ENCODE measurements around the gene SPATC1L.

SPATC1L gene

DNA sequence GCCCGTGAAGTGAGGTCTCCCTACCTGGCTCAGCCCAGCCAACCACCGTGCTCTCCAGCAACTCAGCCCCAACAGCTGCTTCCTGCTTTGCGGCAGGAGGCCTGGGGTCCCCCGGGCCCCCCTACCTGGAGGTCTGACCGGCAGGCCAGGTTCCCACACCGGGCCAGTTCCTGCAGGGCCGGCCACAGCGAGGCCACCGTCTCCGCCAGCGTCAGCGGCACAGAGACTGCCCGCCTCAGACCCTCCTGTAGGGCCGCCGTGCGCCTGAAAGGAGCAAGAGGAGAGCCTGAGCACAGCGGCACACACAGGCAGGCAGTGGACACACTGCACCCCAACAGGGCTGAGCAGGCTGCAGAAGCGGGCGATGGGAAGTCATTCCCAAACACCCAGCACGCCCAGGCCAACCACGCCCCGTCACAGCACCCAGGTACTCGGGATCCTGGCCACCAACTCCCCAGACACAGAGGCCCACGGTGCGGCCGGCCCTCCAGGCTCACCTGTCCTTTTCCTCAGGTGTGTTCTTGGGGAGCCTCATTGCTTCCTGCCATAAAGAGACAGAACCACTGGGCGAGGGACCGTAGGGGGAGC lies 45.8 kb downstream of the SPATC1L start:
- Mint-ChIP-seq H3K9me3 (no peaks in the 10 kb centered on the region), H3K27me3 (peaks cover 18% of the 10 kb centered on the region), H3K4me3 (no peak overlapping the region), H3K4me1 (peaks cover under 1% of the 10 kb centered on the region), H3K27ac (ENCODE audit: low read depth) (no peak overlapping the region), H3K36me3 (ENCODE audit: insufficient read depth) (peaks cover 4% of the 10 kb centered on the region)
- DNase-seq (ENCODE audit: low spot score in 2 of 2) (no peak), ATAC-seq (replicated peaks; ENCODE audit: extremely low read depth, poor library complexity, severe bottlenecking) (no peak)

DNA sequence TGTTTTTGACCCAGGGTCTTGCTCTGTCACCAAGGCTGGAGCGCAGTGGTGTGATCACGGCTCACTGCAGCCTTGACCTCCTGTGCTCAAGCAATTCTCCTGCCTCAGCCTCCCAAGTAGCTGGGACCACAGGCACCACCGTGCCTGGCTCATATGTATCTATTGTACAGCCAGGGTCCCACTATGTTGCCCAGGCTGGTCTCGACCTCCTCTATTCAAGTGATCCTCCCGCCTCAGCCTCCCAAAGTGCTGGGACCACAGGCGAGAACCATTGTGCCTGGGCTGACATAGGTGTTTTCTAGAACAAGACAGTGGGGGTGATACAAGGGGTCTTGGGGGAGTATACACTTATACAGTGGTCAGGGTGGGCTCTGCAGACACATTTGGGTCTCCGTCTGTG lies 46.4 kb downstream of the SPATC1L start:
- DNase-seq (ENCODE audit: low spot score in 2 of 2) (no peak), ATAC-seq (replicated peaks; ENCODE audit: extremely low read depth, poor library complexity, severe bottlenecking) (no peak)
- Mint-ChIP-seq H3K36me3 (ENCODE audit: insufficient read depth) (peaks cover 4% of the 10 kb centered on the region), H3K9me3 (no peaks in the 10 kb centered on the region), H3K4me3 (no peak overlapping the region), H3K27me3 (peaks cover 18% of the 10 kb centered on the region), H3K27ac (ENCODE audit: low read depth) (no peak overlapping the region), H3K4me1 (no peaks in the 10 kb centered on the region)

DNA sequence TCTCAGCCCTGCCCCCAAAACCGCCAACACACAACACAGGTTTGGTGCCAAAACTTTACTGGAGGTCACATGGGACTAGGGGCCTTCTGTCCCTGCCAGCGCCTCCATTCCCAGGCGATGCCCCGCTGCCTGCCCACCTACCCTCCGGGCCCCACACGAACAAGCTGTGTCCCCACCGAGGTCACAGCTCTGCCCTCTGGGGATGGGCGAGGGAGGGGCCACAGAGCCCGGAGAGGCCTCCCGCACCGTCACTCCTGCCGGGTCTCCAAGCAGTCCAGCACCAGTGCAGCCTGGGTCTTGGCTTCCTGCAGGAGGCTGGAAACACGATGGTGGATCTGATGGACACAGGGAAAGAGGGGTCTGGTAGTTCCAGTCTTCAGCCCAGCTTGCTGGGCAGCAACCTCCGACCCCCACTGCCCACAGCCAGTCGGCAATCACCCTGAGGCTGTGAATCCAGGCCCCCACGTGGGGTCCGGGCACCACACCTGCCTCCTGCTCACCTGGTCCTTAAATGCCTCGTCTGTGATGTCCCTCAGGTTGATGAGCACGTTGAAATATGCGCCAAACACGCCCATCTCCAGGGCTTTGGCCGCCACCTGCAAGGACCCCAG lies 47.4 kb downstream of the SPATC1L start:
- Mint-ChIP-seq H3K27ac (ENCODE audit: low read depth) (no peak overlapping the region), H3K4me3 (no peak overlapping the region), H3K36me3 (ENCODE audit: insufficient read depth) (peaks cover 5% of the 10 kb centered on the region), H3K4me1 (no peaks in the 10 kb centered on the region), H3K27me3 (peaks cover 18% of the 10 kb centered on the region), H3K9me3 (no peaks in the 10 kb centered on the region)
- DNase-seq (ENCODE audit: low spot score in 2 of 2) (no peak), ATAC-seq (replicated peaks; ENCODE audit: extremely low read depth, poor library complexity, severe bottlenecking) (no peak)

DNA sequence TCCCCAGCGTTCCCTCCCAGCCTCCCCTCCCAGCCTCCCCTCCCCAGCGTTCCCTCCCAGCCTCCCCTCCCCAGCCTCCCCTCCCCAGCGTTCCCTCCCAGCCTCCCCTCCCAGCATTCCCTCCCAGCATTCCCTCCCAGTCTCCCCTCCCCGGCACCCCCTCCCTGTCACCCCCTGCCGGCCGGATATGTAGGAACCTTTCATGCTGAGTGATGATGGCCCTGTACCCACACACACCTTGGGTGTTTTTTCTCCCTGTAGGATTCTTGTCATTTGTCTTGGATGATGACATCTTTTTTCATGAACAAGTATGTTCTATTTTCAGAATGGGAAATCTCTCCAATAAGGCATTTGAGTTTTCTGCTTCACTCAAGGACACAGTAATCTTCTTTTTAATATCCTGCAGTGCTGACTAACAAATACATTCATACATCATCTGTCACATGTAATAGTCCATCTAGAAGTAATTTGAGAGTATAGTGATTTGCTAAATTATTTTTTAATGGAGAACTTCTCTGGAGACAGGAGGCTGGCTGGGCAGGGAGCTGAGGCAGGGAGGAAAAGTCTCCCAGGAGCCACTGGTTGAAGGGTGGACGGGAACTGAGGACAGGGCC lies 48.4 kb downstream of the SPATC1L start:
- no peak for DNase-seq (ENCODE audit: low spot score in 2 of 2)
- no peaks in the 10 kb centered on the region for H3K4me1 Mint-ChIP-seq
- no peak for ATAC-seq (replicated peaks; ENCODE audit: extremely low read depth, poor library complexity, severe bottlenecking)
- H3K4me3 Mint-ChIP-seq = no peak overlapping the region
- peaks cover 18% of the 10 kb centered on the region for H3K27me3 Mint-ChIP-seq
- no peaks in the 10 kb centered on the region for H3K9me3 Mint-ChIP-seq
- H3K36me3 Mint-ChIP-seq (ENCODE audit: insufficient read depth) = peaks cover 9% of the 10 kb centered on the region
- H3K27ac Mint-ChIP-seq (ENCODE audit: low read depth) = no peak overlapping the region

DNA sequence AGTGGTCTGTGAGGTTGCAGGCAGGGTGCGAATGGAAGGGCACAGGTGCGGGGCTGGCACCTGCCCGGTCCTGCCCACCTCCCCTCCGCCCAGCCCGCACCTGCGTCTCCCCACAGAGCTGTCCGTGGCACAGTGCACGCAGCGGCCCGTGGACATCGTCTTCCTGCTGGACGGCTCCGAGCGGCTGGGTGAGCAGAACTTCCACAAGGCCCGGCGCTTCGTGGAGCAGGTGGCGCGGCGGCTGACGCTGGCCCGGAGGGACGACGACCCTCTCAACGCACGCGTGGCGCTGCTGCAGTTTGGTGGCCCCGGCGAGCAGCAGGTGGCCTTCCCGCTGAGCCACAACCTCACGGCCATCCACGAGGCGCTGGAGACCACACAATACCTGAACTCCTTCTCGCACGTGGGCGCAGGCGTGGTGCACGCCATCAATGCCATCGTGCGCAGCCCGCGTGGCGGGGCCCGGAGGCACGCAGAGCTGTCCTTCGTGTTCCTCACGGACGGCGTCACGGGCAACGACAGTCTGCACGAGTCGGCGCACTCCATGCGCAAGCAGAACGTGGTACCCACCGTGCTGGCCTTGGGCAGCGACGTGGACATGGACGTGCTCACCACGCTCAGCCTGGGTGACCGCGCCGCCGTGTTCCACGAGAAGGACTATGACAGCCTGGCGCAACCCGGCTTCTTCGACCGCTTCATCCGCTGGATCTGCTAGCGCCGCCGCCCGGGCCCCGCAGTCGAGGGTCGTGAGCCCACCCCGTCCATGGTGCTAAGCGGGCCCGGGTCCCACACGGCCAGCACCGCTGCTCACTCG lies 52.2 kb downstream of the SPATC1L start:
- Mint-ChIP-seq H3K36me3 (ENCODE audit: insufficient read depth) (peaks cover 22% of the 10 kb centered on the region), H3K4me3 (no peak overlapping the region), H3K27me3 (no peaks in the 10 kb centered on the region), H3K4me1 (no peaks in the 10 kb centered on the region), H3K27ac (ENCODE audit: low read depth) (no peak overlapping the region), H3K9me3 (no peaks in the 10 kb centered on the region)
- ATAC-seq (replicated peaks; ENCODE audit: extremely low read depth, poor library complexity, severe bottlenecking) (no peak), DNase-seq (ENCODE audit: low spot score in 2 of 2) (no peak)

DNA sequence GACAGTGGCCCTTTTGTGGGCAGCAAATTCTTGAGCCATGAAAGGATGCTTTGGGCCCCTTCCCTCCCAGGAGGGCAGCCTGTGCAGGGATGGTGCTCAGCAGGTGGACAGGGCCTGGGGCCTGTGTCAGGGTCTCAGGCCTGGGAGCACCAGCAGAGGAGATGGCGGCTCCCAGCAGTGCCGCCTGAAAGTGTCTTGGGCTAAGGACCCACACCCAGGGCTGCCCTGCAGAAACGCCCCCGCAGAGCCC lies 52.7 kb downstream of the SPATC1L start:
- Mint-ChIP-seq H3K27me3 (no peaks in the 10 kb centered on the region), H3K4me3 (no peak overlapping the region), H3K4me1 (no peaks in the 10 kb centered on the region), H3K36me3 (ENCODE audit: insufficient read depth) (peaks cover 22% of the 10 kb centered on the region), H3K27ac (ENCODE audit: low read depth) (no peak overlapping the region), H3K9me3 (no peaks in the 10 kb centered on the region)
- ATAC-seq (replicated peaks; ENCODE audit: extremely low read depth, poor library complexity, severe bottlenecking) (no peak), DNase-seq (ENCODE audit: low spot score in 2 of 2) (no peak)

DNA sequence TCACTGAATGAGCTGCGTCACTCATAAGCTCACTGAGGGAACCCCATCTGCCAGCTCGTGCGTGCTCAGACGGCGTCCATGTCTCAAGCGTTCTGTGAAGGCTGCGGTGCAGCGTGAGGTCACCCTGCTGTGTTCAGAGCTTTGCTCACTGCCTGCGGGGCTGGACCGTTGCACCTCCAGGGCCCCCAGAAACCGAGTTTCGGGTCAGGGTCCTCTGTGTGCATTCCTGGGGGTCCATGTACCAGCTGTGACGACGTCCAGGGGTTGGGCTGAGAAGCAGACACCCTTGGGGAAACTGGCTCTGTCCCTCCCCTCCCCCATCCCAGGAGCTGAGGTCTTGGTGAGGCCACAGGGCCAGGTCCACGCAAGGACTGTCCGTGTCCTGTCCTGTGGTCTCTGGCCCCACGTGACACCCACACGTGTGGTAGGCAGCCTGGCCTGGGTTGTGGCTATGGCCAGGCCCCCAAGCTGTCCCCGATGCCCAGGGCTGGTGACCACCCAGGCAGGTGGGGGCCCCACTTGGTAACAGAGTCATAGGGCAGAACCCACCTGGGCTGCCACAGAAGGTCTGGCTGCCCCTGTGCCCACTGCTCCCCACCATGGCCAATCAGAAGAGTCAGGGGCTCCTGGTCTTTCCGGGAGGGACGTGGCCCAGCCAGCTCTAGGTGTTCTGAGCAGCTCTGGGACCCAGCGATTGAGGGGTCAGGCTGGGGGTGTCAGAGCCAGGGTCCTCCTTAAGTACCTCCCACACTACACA lies 53.2 kb downstream of the SPATC1L start:
- no peak overlapping the region for H3K4me3 Mint-ChIP-seq
- H3K27ac Mint-ChIP-seq (ENCODE audit: low read depth) = no peak overlapping the region
- H3K36me3 Mint-ChIP-seq (ENCODE audit: insufficient read depth) = peaks cover 21% of the 10 kb centered on the region
- no peaks in the 10 kb centered on the region for H3K27me3 Mint-ChIP-seq
- no peak for ATAC-seq (replicated peaks; ENCODE audit: extremely low read depth, poor library complexity, severe bottlenecking)
- DNase-seq (ENCODE audit: low spot score in 2 of 2) = no peak
- H3K9me3 Mint-ChIP-seq = no peaks in the 10 kb centered on the region
- H3K4me1 Mint-ChIP-seq = no peaks in the 10 kb centered on the region

DNA sequence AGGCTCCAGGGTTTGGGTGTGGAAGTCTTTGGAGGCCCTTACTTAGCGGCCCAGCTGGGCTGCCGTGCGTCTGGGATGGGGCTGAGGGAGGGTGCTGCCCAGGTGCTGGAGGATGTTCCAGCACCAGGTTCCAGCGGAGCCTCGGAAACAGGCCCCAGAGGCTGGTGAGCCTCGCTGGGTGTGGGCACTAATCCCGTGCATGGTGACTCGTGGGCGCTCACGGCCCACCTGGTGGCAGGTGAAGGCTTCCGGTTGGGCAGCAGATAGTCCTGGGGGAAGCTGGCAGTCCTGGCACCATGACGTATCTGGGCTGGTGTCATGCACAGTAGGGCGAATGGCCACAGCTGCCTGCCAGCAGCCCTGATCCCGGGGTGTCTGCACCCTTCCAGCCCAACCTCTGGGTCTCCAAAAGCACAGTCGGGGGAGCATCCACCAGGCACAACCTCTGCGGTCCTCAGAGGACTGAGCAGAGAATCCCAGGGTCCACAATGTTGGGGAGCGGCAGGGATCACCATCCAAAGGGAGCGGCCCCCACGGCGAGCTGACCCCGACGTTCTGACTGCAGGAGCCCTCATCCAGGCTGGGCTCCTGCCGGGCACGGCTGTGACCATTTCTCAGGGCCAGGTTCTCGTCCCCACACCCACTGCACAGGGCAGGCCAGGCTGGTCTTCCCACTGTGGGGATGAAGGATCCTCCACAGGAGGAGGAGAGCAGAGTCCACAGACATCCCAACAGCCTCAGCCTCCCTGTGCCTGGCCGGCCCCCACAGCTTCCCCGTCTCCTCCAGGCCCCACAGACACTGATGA lies 54.2 kb downstream of the SPATC1L start:
- no peaks in the 10 kb centered on the region for H3K4me1 Mint-ChIP-seq
- DNase-seq (ENCODE audit: low spot score in 2 of 2) (no peak), ATAC-seq (replicated peaks; ENCODE audit: extremely low read depth, poor library complexity, severe bottlenecking) (no peak)
- no peaks in the 10 kb centered on the region for H3K9me3 Mint-ChIP-seq
- peaks cover 21% of the 10 kb centered on the region for H3K36me3 Mint-ChIP-seq (ENCODE audit: insufficient read depth)
- no peaks in the 10 kb centered on the region for H3K27me3 Mint-ChIP-seq
- no peak overlapping the region for H3K4me3 Mint-ChIP-seq
- H3K27ac Mint-ChIP-seq (ENCODE audit: low read depth) = no peak overlapping the region

DNA sequence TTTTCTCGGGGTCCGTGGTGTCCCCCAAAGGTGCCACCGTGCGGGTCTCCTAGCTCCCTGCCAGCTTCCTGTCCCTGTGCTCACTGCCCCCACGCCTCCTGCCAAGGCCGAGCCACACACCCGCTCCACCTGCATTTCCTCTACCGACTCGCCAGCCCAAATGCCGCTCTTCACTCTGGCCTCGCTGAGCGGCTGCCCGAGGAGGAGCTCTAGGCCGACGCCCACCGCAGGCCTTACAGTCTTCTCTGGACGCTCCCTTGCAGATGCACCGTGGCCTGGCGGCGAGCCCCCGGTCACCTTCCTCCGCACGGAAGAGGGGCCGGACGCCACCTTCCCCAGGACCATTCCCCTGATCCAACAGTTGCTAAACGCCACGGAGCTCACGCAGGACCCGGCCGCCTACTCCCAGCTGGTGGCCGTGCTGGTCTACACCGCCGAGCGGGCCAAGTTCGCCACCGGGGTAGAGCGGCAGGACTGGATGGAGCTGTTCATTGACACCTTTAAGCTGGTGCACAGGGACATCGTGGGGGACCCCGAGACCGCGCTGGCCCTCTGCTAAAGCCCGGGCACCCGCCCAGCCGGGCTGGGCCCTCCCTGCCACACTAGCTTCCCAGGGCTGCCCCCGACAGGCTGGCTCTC lies 55.2 kb downstream of the SPATC1L start:
- peaks cover 22% of the 10 kb centered on the region for H3K36me3 Mint-ChIP-seq (ENCODE audit: insufficient read depth)
- no peak overlapping the region for H3K27ac Mint-ChIP-seq (ENCODE audit: low read depth)
- DNase-seq (ENCODE audit: low spot score in 2 of 2) (no peak), ATAC-seq (replicated peaks; ENCODE audit: extremely low read depth, poor library complexity, severe bottlenecking) (no peak)
- no peaks in the 10 kb centered on the region for H3K4me1 Mint-ChIP-seq
- H3K9me3 Mint-ChIP-seq = no peaks in the 10 kb centered on the region
- H3K4me3 Mint-ChIP-seq = no peak overlapping the region
- H3K27me3 Mint-ChIP-seq = no peaks in the 10 kb centered on the region

DNA sequence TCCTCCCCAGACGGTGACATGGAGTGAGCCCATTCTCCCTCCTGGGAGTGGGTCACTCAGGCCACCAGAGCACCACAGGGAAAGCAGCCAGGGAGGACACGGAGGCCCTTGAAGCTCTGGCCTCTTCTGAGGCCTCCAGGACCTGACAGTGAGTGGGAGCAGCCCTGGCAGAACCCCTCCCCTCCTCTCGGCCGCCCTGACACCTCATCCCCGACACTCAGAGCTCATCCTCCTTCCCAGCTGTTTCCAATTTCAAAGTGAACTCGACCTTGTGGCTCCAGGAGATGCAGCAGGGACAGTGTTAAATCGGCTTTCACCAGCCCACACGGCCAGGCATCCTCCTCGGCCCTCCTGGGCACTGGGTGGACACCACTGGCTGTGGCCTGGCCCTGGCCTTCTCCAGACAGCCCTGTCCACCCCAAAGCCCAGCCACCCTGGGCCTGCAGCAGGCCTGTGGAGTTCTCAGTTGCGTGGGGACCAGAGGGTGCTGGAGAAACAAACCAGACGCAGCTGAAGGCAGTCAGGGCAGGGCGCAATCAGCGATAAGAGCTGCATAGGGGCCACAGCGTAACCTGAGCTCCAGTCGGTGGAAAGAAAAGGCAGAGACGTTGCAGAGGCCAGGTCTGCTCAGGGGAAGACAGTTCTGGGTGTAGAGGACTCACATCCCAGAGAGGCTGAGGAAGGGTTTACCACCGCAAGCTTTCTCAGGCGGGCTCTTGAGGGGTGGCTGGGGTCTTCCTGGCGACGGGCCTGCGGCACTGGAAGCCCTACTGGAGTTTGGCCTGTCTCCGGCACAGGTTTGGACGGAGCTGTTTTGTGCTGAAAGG lies 55.9 kb downstream of the SPATC1L start:
- Mint-ChIP-seq H3K9me3 (no peaks in the 10 kb centered on the region), H3K4me3 (no peak overlapping the region), H3K27ac (ENCODE audit: low read depth) (no peak overlapping the region), H3K4me1 (no peaks in the 10 kb centered on the region), H3K36me3 (ENCODE audit: insufficient read depth) (peaks cover 24% of the 10 kb centered on the region), H3K27me3 (no peaks in the 10 kb centered on the region)
- no peak for DNase-seq (ENCODE audit: low spot score in 2 of 2)
- no peak for ATAC-seq (replicated peaks; ENCODE audit: extremely low read depth, poor library complexity, severe bottlenecking)

Data from central memory CD8-positive, alpha-beta T cell (primary cell).